ENCODE results near the gene TTC38. TPM values are rescaled to one million over a fixed set of nuclear protein-coding genes. Genes with fewer than 3 reads are reported as not detected.

Gene TTC38
- total RNA-seq, 1 experiment from 2014 or later: 16.7 TPM

DNA sequence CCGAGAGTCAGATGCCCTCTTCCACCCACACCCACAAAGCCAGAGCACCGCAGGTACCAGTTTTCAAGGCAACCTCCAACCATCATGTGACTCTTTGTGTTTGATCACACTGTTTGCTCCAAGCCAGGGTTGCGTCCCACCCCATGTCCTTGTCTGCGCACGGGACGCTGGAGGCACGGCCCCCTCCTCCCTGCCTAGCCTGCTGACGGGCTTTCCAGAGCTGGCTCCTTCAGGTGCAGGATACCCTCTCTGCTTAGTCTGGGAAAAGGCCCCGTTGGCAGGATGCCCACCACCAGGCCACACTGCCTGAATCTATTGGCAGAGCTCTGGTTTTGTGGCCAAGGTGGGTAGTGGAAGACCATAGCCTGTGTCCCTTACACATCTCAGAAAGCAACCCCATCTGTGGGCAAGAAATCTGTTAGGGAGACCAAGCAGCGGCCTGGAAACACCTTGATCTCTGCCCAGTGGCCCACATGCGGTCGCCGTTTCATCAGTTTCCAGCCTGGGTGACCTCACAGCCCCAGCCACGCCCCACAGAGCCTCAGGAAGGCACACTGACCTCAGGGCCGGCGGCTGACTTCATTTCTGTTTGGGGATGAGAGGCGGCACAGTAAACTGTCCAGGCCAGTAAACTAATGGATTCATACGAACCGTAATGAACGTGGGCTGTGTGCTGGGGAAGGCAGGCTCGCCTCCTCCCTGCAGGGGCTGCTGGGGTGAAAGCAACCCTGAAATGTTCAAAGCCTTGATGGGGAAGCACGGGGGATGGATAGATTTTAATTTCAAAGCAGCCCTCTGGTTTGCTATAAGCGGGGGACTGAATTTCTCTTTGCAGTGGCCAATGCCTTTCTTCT, 43.5 kb upstream of the TTC38 start:
- no peak overlapping the region for H3K4me3 Mint-ChIP-seq (ENCODE audit: unreplicated experiment)
- BruUV-seq (replicated peaks): no TSS peak
- POLR2A ChIA-PET: no interaction called here
- no peak for DNase-seq (ENCODE audit: unreplicated experiment)
- H3K27me3 Mint-ChIP-seq (ENCODE audit: insufficient read depth, unreplicated experiment): no peaks in the 10 kb centered on the region
- CTCF ChIA-PET: no interaction called here
- TF ChIP-seq, protein P1, sequence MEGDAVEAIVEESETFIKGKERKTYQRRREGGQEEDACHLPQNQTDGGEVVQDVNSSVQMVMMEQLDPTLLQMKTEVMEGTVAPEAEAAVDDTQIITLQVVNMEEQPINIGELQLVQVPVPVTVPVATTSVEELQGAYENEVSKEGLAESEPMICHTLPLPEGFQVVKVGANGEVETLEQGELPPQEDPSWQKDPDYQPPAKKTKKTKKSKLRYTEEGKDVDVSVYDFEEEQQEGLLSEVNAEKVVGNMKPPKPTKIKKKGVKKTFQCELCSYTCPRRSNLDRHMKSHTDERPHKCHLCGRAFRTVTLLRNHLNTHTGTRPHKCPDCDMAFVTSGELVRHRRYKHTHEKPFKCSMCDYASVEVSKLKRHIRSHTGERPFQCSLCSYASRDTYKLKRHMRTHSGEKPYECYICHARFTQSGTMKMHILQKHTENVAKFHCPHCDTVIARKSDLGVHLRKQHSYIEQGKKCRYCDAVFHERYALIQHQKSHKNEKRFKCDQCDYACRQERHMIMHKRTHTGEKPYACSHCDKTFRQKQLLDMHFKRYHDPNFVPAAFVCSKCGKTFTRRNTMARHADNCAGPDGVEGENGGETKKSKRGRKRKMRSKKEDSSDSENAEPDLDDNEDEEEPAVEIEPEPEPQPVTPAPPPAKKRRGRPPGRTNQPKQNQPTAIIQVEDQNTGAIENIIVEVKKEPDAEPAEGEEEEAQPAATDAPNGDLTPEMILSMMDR (IDR thresholded peaks at IDR 0.05; ENCODE audit: unreplicated experiment): no peak
- peaks cover 16% of the 10 kb centered on the region for H3K36me3 Mint-ChIP-seq (ENCODE audit: insufficient read depth, unreplicated experiment)
- H3K27ac Mint-ChIP-seq (ENCODE audit: low read depth, unreplicated experiment): no peak overlapping the region
- H3K4me1 Mint-ChIP-seq (ENCODE audit: insufficient read depth, unreplicated experiment): no peaks in the 10 kb centered on the region
- H3K9me3 Mint-ChIP-seq (ENCODE audit: unreplicated experiment): no peaks in the 10 kb centered on the region
- intact Hi-C loops (cut with micrococcal nuclease): no loop called here

DNA sequence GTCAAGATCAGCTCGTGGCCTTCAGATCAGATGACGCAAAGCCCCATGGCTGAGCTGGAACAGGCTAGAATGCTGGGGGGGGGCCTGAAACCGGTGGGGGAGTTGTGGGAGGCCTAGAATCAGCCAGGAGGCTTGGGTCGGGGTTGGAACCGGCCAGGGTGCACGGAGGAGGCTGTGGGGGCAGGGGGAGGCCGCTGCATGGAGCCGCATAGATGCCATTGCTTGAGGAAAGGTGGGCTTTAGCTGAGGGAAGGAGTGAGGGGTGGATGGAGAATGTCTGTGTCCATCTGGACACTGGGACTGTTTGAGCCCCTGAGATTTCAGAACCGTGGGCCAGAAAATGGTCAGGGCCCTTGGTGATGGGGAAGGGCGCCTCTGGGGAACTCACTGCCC, 42.9 kb upstream of the TTC38 start:
- Mint-ChIP-seq H3K4me3 (ENCODE audit: unreplicated experiment) (no peak overlapping the region), H3K4me1 (ENCODE audit: insufficient read depth, unreplicated experiment) (no peaks in the 10 kb centered on the region), H3K9me3 (ENCODE audit: unreplicated experiment) (no peaks in the 10 kb centered on the region), H3K27me3 (ENCODE audit: insufficient read depth, unreplicated experiment) (no peaks in the 10 kb centered on the region), H3K27ac (ENCODE audit: low read depth, unreplicated experiment) (no peak overlapping the region), H3K36me3 (ENCODE audit: insufficient read depth, unreplicated experiment) (peaks cover 16% of the 10 kb centered on the region)
- POLR2A ChIA-PET: no interaction called here
- no TSS peak for BruUV-seq (replicated peaks)
- DNase-seq (ENCODE audit: unreplicated experiment): no peak
- intact Hi-C loops (cut with micrococcal nuclease): no loop called here
- TF ChIP-seq, protein P1 (IDR thresholded peaks at IDR 0.05; ENCODE audit: unreplicated experiment): no peak
- CTCF ChIA-PET: no interaction called here

DNA sequence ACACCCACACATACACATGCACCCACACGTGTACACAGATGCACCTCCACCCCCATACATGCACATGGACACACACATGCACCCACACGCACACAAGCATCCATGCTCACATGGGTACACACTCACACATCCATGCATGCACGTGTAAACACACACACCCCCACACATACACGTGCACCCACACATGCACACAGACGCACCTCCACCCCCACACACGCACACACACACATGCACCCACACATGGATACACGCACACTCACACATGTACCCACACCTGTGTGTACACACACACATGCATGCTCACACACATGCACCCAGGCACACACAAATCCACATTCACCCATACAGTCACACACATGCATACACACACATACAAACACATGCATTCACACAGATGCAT, 42.2 kb upstream of the TTC38 start:
- no peaks in the 10 kb centered on the region for H3K9me3 Mint-ChIP-seq (ENCODE audit: unreplicated experiment)
- BruUV-seq (replicated peaks): no TSS peak
- no peak overlapping the region for H3K27ac Mint-ChIP-seq (ENCODE audit: low read depth, unreplicated experiment)
- POLR2A ChIA-PET: no interaction called here
- TF ChIP-seq, protein P1 (IDR thresholded peaks at IDR 0.05; ENCODE audit: unreplicated experiment): no peak
- DNase-seq (ENCODE audit: unreplicated experiment): no peak
- H3K27me3 Mint-ChIP-seq (ENCODE audit: insufficient read depth, unreplicated experiment): no peaks in the 10 kb centered on the region
- CTCF ChIA-PET: no interaction called here
- peaks cover 16% of the 10 kb centered on the region for H3K36me3 Mint-ChIP-seq (ENCODE audit: insufficient read depth, unreplicated experiment)
- H3K4me1 Mint-ChIP-seq (ENCODE audit: insufficient read depth, unreplicated experiment): no peaks in the 10 kb centered on the region
- H3K4me3 Mint-ChIP-seq (ENCODE audit: unreplicated experiment): no peak overlapping the region
- intact Hi-C loops (cut with micrococcal nuclease): no loop called here

DNA sequence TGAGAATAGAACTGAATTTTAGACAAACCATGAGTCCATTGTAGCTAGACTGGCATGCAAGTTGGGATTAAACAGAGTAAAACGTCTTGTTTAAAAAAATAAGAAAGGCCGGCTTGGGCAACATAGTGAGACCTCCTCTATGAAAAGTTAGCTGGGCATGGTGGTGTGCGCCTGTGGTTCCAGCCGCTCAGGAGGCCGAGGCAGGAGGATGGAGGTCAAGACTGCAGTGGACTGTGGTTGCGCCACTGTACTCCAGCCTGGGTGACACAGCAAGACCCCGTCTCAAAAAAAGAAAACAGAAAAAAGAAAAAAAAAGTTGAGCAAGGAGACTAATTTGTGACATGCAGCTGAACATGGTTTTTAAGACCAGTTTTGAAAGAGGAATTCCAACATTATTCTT, 41.2 kb upstream of the TTC38 start:
- Mint-ChIP-seq H3K36me3 (ENCODE audit: insufficient read depth, unreplicated experiment) (peaks cover 10% of the 10 kb centered on the region), H3K27ac (ENCODE audit: low read depth, unreplicated experiment) (no peak overlapping the region), H3K4me1 (ENCODE audit: insufficient read depth, unreplicated experiment) (no peaks in the 10 kb centered on the region), H3K9me3 (ENCODE audit: unreplicated experiment) (no peaks in the 10 kb centered on the region), H3K4me3 (ENCODE audit: unreplicated experiment) (no peak overlapping the region), H3K27me3 (ENCODE audit: insufficient read depth, unreplicated experiment) (no peaks in the 10 kb centered on the region)
- ChIA-PET POLR2A (no interaction called here), CTCF (interaction anchor here (0.7 to 1.2 kb wide), 4 partner anchors 28 to 105 kb away, joined by 3 to 4 read pairs (median 3); no protein-coding TSS in a partner anchor)
- TF ChIP-seq, protein P1 (IDR thresholded peaks at IDR 0.05; ENCODE audit: unreplicated experiment): no peak
- DNase-seq (ENCODE audit: unreplicated experiment): no peak
- BruUV-seq (replicated peaks): no TSS peak
- intact Hi-C loops (cut with micrococcal nuclease): no loop called here
